Neural crest cell (in vitro differentiated cells): ENCODE results near the gene ADCYAP1. TPM values are rescaled to one million over a fixed set of nuclear protein-coding genes. Genes with fewer than 3 reads are reported as not detected.

Experiments
- DNase-seq: peaks from one replicate; pipeline ENCODE4 v3.0.0; 2021; ENCODE audit warnings: low read depth, mixed read lengths, low spot score
- H3K27ac Mint-ChIP-seq: one replicate; pipeline ENCODE4 v1.8.0; 2021; ENCODE audit warnings: mild to moderate bottlenecking, mixed read lengths; ENCODE audit not compliant: unreplicated experiment
- H3K27me3 Mint-ChIP-seq: 2 replicates; pipeline ENCODE4 v1.8.0; 2021; ENCODE audit warnings: low read depth, mild to moderate bottlenecking, mixed read lengths
- H3K36me3 Mint-ChIP-seq: 2 replicates; pipeline ENCODE4 v1.8.0; 2021; ENCODE audit warnings: low read depth, mild to moderate bottlenecking, mixed read lengths
- H3K4me1 Mint-ChIP-seq: 2 replicates; pipeline ENCODE4 v1.8.0; 2021; ENCODE audit warnings: mixed read lengths
- H3K4me3 Mint-ChIP-seq: one replicate; pipeline ENCODE4 v1.8.0; 2021; ENCODE audit warnings: mild to moderate bottlenecking, mixed read lengths
- H3K9me3 Mint-ChIP-seq: 2 replicates; pipeline ENCODE4 v1.8.0; 2021; ENCODE audit warnings: mixed read lengths
- CTCF ChIP-seq: fragments of 200-600 bp; sonication (generic); conservative IDR thresholded peaks from 2 replicates; pipeline ENCODE4 v1.5.0; 2021; ENCODE audit warnings: antibody characterized with exemption, mild to moderate bottlenecking
- total RNA-seq: library from RNA; stranded (reverse); gene quantifications from 2 replicates; pipeline ENCODE4 v1.2.1, GENCODE V29; 2021

ADCYAP1 gene
- total RNA-seq, 1 donor from 2014 or later, result 0.68 TPM

- Mint-ChIP-seq H3K27me3 (no peaks in the 10 kb centered on the region), H3K36me3 (no peaks in the 10 kb centered on the region), H3K4me1 (peaks cover under 1% of the 10 kb centered on the region), H3K4me3 (no peak overlapping the region), H3K27ac (no peak overlapping the region), H3K9me3 (no peaks in the 10 kb centered on the region)
- TF ChIP-seq CTCF, result no peak
- DNase-seq, result no peak
Measured at GRCh38 chr18:939958-940357, 35.3 kb downstream of the ADCYAP1 start.

- no peak overlapping the region for H3K27ac Mint-ChIP-seq
- H3K27me3 Mint-ChIP-seq, result no peaks in the 10 kb centered on the region
- no peaks in the 10 kb centered on the region for H3K9me3 Mint-ChIP-seq
- no peak for DNase-seq
- no peaks in the 10 kb centered on the region for H3K4me1 Mint-ChIP-seq
- no peak overlapping the region for H3K4me3 Mint-ChIP-seq
- TF ChIP-seq CTCF, result no peak
- H3K36me3 Mint-ChIP-seq, result no peaks in the 10 kb centered on the region
Measured at GRCh38 chr18:941331-941730, 36.7 kb downstream of the ADCYAP1 start.

- H3K9me3 Mint-ChIP-seq, result no peaks in the 10 kb centered on the region
- no peak overlapping the region for H3K4me3 Mint-ChIP-seq
- H3K36me3 Mint-ChIP-seq, result no peaks in the 10 kb centered on the region
- no peaks in the 10 kb centered on the region for H3K4me1 Mint-ChIP-seq
- no peak for DNase-seq
- H3K27me3 Mint-ChIP-seq, result peaks cover 4% of the 10 kb centered on the region
- no peak overlapping the region for H3K27ac Mint-ChIP-seq
- no peak for TF ChIP-seq CTCF
Measured at GRCh38 chr18:944440-944839, 39.8 kb downstream of the ADCYAP1 start.

- TF ChIP-seq CTCF, result no peak
- H3K4me3 Mint-ChIP-seq, result no peak overlapping the region
- DNase-seq, result no peak
- peaks cover 4% of the 10 kb centered on the region for H3K27me3 Mint-ChIP-seq
- H3K4me1 Mint-ChIP-seq, result no peaks in the 10 kb centered on the region
- no peaks in the 10 kb centered on the region for H3K36me3 Mint-ChIP-seq
- no peak overlapping the region for H3K27ac Mint-ChIP-seq
- H3K9me3 Mint-ChIP-seq, result no peaks in the 10 kb centered on the region
Measured at GRCh38 chr18:949724-950631, 45.3 kb downstream of the ADCYAP1 start.

GRCh38 chr18:950882-951495, 46.3 kb downstream of the ADCYAP1 start:
- DNase-seq, result no peak
- H3K27ac Mint-ChIP-seq, result no peak overlapping the region
- H3K9me3 Mint-ChIP-seq, result no peaks in the 10 kb centered on the region
- no peak for TF ChIP-seq CTCF
- H3K4me1 Mint-ChIP-seq, result no peaks in the 10 kb centered on the region
- no peaks in the 10 kb centered on the region for H3K36me3 Mint-ChIP-seq
- H3K27me3 Mint-ChIP-seq, result peaks cover 4% of the 10 kb centered on the region
- no peak overlapping the region for H3K4me3 Mint-ChIP-seq
